ENCODE measurements around the gene PRTN3. TPM values are rescaled to one million over a fixed set of nuclear protein-coding genes. Genes with fewer than 3 reads are reported as not detected.
A peak's percentile ranks its signal among the peaks of the same experiment; 100 is the strongest.

PRTN3 gene
- total RNA-seq (100 to 1,000 TPM in 1 of 2 donors, under 1 TPM in 1; 0.17 to 225 TPM), polyA plus RNA-seq (1 to 10 TPM in 1 of 2 donors, under 1 TPM in 1; 0.67 to 2.7 TPM)

DNA sequence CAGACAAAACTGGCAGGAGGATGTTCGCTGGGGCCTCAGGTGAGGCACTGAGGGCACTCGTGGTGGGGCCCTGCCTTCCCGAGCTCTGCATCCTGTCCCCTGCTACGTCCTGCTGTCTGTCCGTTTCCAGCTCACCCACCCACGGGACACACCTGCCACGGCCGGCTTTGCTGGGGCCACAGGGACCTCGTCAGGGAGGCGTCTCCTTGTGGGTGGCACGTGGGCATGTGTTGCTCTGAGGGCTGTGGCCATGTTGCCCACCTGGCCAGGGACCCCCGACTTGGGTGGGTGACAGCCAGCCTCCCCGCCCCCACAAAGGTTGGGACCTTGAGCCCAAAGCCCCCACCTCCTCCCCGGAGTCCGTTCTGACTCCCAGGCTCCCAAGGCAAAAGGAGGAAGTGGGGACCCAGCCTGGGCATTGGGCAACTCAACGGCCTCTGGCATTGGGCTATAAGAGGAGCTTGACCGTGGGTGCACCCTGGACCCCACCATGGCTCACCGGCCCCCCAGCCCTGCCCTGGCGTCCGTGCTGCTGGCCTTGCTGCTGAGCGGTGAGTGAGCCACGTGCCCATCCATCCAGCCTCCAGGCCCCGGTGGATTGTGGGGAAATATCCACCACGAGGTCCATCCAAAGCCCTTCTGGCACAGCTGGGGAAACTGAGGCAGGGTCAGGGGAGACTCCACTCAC is at the start of gene PRTN3:
Gene PRTN3 (plus strand): TSS at position 481 of the 688 bp plus-strand sequence. CDS start 10 bp downstream, at position 491.
- no peaks in the 10 kb centered on the region for H3K36me3 ChIP-seq (ENCODE audit: control insufficient read depth in 4 of 4, insufficient read depth in 3 of 4, low read depth in 1 of 4, low read length in 3 of 4)
- peaks cover 0 to 5% (median 0%) of the 10 kb centered on the region in 4 donors for H3K27me3 ChIP-seq (ENCODE audit: control insufficient read depth in 4 of 4, insufficient read depth in 4 of 4, low read length in 3 of 4)
- 71% methylated on average over 24 of the region's 24 CpGs for WGBS
- no peak for DNase-seq (ENCODE audit: low spot score)
- no peak for TF ChIP-seq RAD21 (IDR thresholded peaks at IDR 0.05)
- TF ChIP-seq, protein P1, sequence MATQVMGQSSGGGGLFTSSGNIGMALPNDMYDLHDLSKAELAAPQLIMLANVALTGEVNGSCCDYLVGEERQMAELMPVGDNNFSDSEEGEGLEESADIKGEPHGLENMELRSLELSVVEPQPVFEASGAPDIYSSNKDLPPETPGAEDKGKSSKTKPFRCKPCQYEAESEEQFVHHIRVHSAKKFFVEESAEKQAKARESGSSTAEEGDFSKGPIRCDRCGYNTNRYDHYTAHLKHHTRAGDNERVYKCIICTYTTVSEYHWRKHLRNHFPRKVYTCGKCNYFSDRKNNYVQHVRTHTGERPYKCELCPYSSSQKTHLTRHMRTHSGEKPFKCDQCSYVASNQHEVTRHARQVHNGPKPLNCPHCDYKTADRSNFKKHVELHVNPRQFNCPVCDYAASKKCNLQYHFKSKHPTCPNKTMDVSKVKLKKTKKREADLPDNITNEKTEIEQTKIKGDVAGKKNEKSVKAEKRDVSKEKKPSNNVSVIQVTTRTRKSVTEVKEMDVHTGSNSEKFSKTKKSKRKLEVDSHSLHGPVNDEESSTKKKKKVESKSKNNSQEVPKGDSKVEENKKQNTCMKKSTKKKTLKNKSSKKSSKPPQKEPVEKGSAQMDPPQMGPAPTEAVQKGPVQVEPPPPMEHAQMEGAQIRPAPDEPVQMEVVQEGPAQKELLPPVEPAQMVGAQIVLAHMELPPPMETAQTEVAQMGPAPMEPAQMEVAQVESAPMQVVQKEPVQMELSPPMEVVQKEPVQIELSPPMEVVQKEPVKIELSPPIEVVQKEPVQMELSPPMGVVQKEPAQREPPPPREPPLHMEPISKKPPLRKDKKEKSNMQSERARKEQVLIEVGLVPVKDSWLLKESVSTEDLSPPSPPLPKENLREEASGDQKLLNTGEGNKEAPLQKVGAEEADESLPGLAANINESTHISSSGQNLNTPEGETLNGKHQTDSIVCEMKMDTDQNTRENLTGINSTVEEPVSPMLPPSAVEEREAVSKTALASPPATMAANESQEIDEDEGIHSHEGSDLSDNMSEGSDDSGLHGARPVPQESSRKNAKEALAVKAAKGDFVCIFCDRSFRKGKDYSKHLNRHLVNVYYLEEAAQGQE (IDR thresholded peaks at IDR 0.05): no peak
- no peak for TF ChIP-seq RXRA (IDR thresholded peaks at IDR 0.05)
- no peak for TF ChIP-seq JUND (IDR thresholded peaks at IDR 0.05)
- TF ChIP-seq, protein P2, sequence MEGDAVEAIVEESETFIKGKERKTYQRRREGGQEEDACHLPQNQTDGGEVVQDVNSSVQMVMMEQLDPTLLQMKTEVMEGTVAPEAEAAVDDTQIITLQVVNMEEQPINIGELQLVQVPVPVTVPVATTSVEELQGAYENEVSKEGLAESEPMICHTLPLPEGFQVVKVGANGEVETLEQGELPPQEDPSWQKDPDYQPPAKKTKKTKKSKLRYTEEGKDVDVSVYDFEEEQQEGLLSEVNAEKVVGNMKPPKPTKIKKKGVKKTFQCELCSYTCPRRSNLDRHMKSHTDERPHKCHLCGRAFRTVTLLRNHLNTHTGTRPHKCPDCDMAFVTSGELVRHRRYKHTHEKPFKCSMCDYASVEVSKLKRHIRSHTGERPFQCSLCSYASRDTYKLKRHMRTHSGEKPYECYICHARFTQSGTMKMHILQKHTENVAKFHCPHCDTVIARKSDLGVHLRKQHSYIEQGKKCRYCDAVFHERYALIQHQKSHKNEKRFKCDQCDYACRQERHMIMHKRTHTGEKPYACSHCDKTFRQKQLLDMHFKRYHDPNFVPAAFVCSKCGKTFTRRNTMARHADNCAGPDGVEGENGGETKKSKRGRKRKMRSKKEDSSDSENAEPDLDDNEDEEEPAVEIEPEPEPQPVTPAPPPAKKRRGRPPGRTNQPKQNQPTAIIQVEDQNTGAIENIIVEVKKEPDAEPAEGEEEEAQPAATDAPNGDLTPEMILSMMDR (IDR thresholded peaks at IDR 0.05; ENCODE audit: low read depth, low read length, missing input control): no peak
- no peak for TF ChIP-seq YY1 (IDR thresholded peaks at IDR 0.05)
- H3K27ac ChIP-seq (ENCODE audit: low read depth in 1 of 2, low read length in 2 of 2): no peak within 1 kb of the TSS
- H3K9me3 ChIP-seq (ENCODE audit: control insufficient read depth in 4 of 4, low read length in 3 of 4): no peaks in the 10 kb centered on the region
- peaks cover 3 to 9% (median 5%) of the 10 kb centered on the region in 4 donors for H3K4me1 ChIP-seq (ENCODE audit: control insufficient read depth in 4 of 4, insufficient read depth in 4 of 4, low read length in 3 of 4)
- no peak within 1 kb of the TSS for H3K9ac ChIP-seq (ENCODE audit: low read depth in 1 of 2, low read length in 2 of 2)
- no peak within 1 kb of the TSS for H3K4me3 ChIP-seq (ENCODE audit: low read depth in 1 of 3, low read length in 3 of 3)

- WGBS: 81% methylated on average over 26 of the region's 26 CpGs
- no peak overlapping the region for H3K9ac ChIP-seq (ENCODE audit: low read depth in 1 of 2, low read length in 2 of 2)
- H3K4me3 ChIP-seq (ENCODE audit: low read depth in 1 of 3, low read length in 3 of 3): no peak overlapping the region
- TF ChIP-seq RXRA (IDR thresholded peaks at IDR 0.05) (no peak), GABPA (IDR thresholded peaks at IDR 0.05 in 1 of 2, conservative IDR thresholded peaks at IDR 0.05 in 1 of 2) (no peak), SP1 (IDR thresholded peaks at IDR 0.05) (no peak), YY1 (IDR thresholded peaks at IDR 0.05) (no peak), MAX (IDR thresholded peaks at IDR 0.05) (no peak), RAD21 (IDR thresholded peaks at IDR 0.05) (no peak), JUND (IDR thresholded peaks at IDR 0.05) (no peak), HNF4G (IDR thresholded peaks at IDR 0.05) (no peak), EGR1 (IDR thresholded peaks at IDR 0.05; ENCODE audit: low read depth in 2 of 2) (no peak)
- TF ChIP-seq, protein P3, sequence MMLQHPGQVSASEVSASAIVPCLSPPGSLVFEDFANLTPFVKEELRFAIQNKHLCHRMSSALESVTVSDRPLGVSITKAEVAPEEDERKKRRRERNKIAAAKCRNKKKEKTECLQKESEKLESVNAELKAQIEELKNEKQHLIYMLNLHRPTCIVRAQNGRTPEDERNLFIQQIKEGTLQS (IDR thresholded peaks at IDR 0.05): no peak
- TF ChIP-seq, protein P1 (IDR thresholded peaks at IDR 0.05): no peak
- TF ChIP-seq, protein P2 (IDR thresholded peaks at IDR 0.05; ENCODE audit: low read depth, low read length, missing input control): no peak
- H3K27ac ChIP-seq (ENCODE audit: low read depth in 1 of 2, low read length in 2 of 2): peak overlapping the region; percentile 28 to 56
- peaks cover 0 to 4% (median 0%) of the 10 kb centered on the region in 4 donors for H3K4me1 ChIP-seq (ENCODE audit: control insufficient read depth in 4 of 4, insufficient read depth in 4 of 4, low read length in 3 of 4)
- DNase-seq (ENCODE audit: low spot score): no peak
- H3K27me3 ChIP-seq (ENCODE audit: control insufficient read depth in 4 of 4, insufficient read depth in 4 of 4, low read length in 3 of 4): no peaks in the 10 kb centered on the region
- no peaks in the 10 kb centered on the region for H3K36me3 ChIP-seq (ENCODE audit: control insufficient read depth in 4 of 4, insufficient read depth in 3 of 4, low read depth in 1 of 4, low read length in 3 of 4)
- H3K9me3 ChIP-seq (ENCODE audit: control insufficient read depth in 4 of 4, low read length in 3 of 4): no peaks in the 10 kb centered on the region
Measured at GRCh38 chr19:791007-791566, 49.7 kb upstream of the PRTN3 start.

Data from liver (tissue), 9 donors.